ENCODE data around the gene QRICH1.

QRICH1 gene

DNA sequence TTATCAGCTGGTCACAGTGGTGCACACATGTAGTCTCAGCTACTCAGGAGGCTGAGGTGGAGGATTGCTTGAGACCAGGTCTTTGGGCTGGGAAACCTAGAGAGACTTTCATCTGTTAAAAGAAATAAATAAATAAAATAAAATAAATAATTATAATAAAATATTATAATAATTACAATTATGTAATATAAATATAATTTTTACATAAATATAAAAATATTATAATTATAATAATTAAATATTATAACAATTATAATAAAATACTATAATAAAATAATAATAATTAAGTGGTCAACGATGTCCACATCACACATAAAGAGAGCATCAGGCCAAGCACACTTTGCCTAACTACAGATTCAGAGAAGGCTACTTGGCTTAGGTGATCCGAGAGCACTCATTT lies 14.6 kb downstream of the QRICH1 start:
- Histone ChIP-seq H3K27me3 (ENCODE audit: insufficient read depth, low read length) (no peaks in the 10 kb centered on the region), H3K4me3 (ENCODE audit: low read length) (no peak overlapping the region), H3K9me3 (ENCODE audit: insufficient read depth, low read depth, low read length) (no peaks in the 10 kb centered on the region), H3K4me1 (ENCODE audit: insufficient read depth, low read length) (no peaks in the 10 kb centered on the region), H3K9ac (ENCODE audit: low read depth, low read length) (no peak overlapping the region), H3K36me3 (ENCODE audit: insufficient read depth, low read depth, low read length) (peaks cover 52% of the 10 kb centered on the region), H3K27ac (ENCODE audit: low read length) (no peak overlapping the region)

DNA sequence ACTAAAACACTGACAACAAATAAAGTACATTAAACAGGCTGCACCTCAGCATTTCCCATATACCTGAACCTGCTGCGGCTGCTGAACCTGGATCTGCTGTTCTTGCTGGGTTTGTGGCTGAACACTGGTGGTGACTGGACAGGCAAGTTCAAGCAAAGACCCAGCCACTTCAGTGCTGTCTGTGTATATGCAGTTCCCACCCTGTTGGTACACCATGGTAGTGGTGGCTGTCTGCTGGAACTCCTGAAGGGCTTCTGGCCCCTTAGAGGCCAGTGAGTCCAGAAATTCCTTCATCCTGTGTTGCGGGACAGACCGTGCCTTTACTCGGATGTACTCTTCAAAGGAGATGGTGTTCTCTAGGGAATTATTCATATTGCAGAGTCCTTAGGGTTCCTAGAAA lies 17.2 kb downstream of the QRICH1 start:
- no peaks in the 10 kb centered on the region for H3K27me3 ChIP-seq (ENCODE audit: insufficient read depth, low read length)
- no peak overlapping the region for H3K9ac ChIP-seq (ENCODE audit: low read depth, low read length)
- H3K9me3 ChIP-seq (ENCODE audit: insufficient read depth, low read depth, low read length) = no peaks in the 10 kb centered on the region
- H3K27ac ChIP-seq (ENCODE audit: low read length) = no peak overlapping the region
- peaks cover 73% of the 10 kb centered on the region for H3K36me3 ChIP-seq (ENCODE audit: insufficient read depth, low read depth, low read length)
- no peak overlapping the region for H3K4me3 ChIP-seq (ENCODE audit: low read length)
- H3K4me1 ChIP-seq (ENCODE audit: insufficient read depth, low read length) = no peaks in the 10 kb centered on the region

DNA sequence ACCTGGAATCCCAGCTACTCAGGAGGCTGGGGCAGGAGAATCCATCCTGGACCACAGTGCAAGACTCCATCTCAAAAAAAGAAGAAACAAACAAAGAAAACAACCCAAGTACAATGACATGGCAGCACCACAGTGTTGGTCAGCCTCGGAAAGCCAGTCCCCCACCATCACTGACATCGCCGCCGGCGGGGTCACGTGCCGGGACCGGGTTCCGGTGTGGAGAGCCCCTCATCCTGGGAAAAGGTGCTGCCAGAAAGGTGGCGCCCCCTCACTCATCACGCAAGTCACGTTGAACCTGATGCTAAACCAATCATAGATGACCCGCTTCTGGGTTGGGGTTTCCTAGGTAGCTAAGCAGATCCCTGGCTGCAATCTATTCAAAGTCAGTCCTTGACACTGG lies 17.8 kb downstream of the QRICH1 start:
- no peak overlapping the region for H3K9ac ChIP-seq (ENCODE audit: low read depth, low read length)
- H3K9me3 ChIP-seq (ENCODE audit: insufficient read depth, low read depth, low read length) = no peaks in the 10 kb centered on the region
- no peaks in the 10 kb centered on the region for H3K4me1 ChIP-seq (ENCODE audit: insufficient read depth, low read length)
- H3K36me3 ChIP-seq (ENCODE audit: insufficient read depth, low read depth, low read length) = peaks cover 78% of the 10 kb centered on the region
- no peak overlapping the region for H3K27ac ChIP-seq (ENCODE audit: low read length)
- H3K27me3 ChIP-seq (ENCODE audit: insufficient read depth, low read length) = no peaks in the 10 kb centered on the region
- H3K4me3 ChIP-seq (ENCODE audit: low read length) = no peak overlapping the region

DNA sequence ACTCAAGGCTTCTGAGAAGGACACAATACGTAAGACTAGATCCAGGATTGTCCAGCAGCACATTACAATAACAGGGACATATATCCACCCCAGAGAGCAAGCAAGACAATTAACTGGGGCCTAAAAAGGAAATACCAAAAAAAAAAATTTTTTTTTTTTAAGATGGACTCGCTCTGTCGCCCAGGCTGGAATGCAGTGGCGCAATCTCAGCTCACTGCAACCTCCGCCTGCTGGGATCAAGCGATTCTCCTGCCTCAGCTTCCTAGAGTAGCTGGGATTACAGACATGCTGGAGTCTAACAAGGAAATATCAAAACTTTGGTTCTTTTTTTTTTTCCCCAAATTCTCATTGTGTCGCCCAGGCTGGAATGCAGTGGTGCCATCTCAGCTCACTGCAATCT lies 35.9 kb downstream of the QRICH1 start:
- Histone ChIP-seq H3K36me3 (ENCODE audit: insufficient read depth, low read depth, low read length) (peaks cover 76% of the 10 kb centered on the region), H3K9ac (ENCODE audit: low read depth, low read length) (no peak overlapping the region), H3K27ac (ENCODE audit: low read length) (no peak overlapping the region), H3K27me3 (ENCODE audit: insufficient read depth, low read length) (no peaks in the 10 kb centered on the region), H3K4me3 (ENCODE audit: low read length) (no peak overlapping the region), H3K9me3 (ENCODE audit: insufficient read depth, low read depth, low read length) (no peaks in the 10 kb centered on the region), H3K4me1 (ENCODE audit: insufficient read depth, low read length) (no peaks in the 10 kb centered on the region)

DNA sequence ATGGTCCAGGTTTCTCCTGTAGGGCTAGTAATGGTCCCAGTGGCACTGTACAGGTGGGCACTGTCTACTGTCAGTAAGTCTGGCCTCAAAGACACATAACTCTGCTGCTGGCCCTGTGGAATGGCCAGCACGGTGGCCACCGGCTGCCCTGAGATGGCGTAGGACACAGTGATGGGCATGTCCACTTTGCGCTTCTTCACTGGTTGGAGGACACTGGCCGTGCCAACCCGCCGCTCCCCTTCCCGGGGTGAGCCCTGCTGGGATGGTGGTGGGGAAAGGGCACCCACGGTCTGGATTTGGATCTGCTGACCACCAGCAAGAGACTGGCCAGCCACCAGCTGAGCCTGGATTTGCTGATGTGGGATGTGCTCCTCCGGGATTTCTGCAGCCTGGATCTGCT lies 36.6 kb downstream of the QRICH1 start:
- Histone ChIP-seq H3K27me3 (ENCODE audit: insufficient read depth, low read length) (no peaks in the 10 kb centered on the region), H3K36me3 (ENCODE audit: insufficient read depth, low read depth, low read length) (peaks cover 77% of the 10 kb centered on the region), H3K9ac (ENCODE audit: low read depth, low read length) (no peak overlapping the region), H3K4me3 (ENCODE audit: low read length) (no peak overlapping the region), H3K4me1 (ENCODE audit: insufficient read depth, low read length) (no peaks in the 10 kb centered on the region), H3K9me3 (ENCODE audit: insufficient read depth, low read depth, low read length) (no peaks in the 10 kb centered on the region), H3K27ac (ENCODE audit: low read length) (no peak overlapping the region)

DNA sequence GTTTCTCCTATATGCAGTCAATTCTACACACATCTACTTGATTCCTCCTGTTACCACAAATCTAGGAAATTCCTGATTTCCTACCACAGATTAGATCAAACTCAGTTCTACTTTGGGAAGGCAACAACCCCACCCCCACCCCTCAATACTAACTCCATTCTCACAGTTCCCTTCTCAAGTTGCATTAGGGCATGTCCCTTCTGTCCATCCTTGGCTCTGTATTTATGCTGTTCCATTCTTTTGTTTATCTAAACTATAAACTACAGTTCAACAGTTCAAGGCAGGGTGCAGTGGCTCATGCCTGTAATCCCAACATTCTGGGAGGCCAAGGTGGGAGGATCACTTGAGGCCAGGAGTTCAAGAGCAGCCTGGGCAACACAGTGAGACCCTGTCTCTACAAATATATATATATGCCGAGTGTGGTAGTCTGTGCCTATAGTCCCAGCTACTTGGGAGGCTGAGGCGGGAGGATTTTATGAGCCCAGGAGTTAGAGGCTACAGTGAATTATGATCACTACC lies 39.5 kb downstream of the QRICH1 start:
- Histone ChIP-seq H3K27me3 (ENCODE audit: insufficient read depth, low read length) (no peaks in the 10 kb centered on the region), H3K4me3 (ENCODE audit: low read length) (no peak overlapping the region), H3K36me3 (ENCODE audit: insufficient read depth, low read depth, low read length) (peaks cover 78% of the 10 kb centered on the region), H3K27ac (ENCODE audit: low read length) (no peak overlapping the region), H3K4me1 (ENCODE audit: insufficient read depth, low read length) (no peaks in the 10 kb centered on the region), H3K9me3 (ENCODE audit: insufficient read depth, low read depth, low read length) (no peaks in the 10 kb centered on the region), H3K9ac (ENCODE audit: low read depth, low read length) (no peak overlapping the region)

DNA sequence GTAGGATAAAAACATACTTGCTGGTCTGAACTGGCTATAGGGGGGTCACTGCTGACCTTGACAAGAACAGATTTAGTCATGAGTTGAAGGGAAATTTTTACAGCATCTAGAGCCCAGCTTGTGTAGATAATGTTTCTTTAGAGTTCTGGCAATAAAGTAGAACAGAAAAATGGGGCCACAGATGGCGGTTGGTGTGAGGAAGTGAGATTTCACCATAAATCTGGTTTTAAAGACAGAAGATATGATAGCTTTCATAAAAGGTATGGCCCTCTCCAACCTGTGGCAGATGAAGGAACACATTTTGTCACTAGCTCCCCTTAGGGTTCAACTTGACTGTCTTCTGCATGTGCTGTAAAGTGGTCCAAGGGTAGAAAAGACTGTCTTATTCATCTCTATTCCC lies 40.3 kb downstream of the QRICH1 start:
- Histone ChIP-seq H3K27me3 (ENCODE audit: insufficient read depth, low read length) (no peaks in the 10 kb centered on the region), H3K4me1 (ENCODE audit: insufficient read depth, low read length) (no peaks in the 10 kb centered on the region), H3K9ac (ENCODE audit: low read depth, low read length) (no peak overlapping the region), H3K36me3 (ENCODE audit: insufficient read depth, low read depth, low read length) (peaks cover 79% of the 10 kb centered on the region), H3K9me3 (ENCODE audit: insufficient read depth, low read depth, low read length) (no peaks in the 10 kb centered on the region), H3K27ac (ENCODE audit: low read length) (no peak overlapping the region), H3K4me3 (ENCODE audit: low read length) (no peak overlapping the region)

DNA sequence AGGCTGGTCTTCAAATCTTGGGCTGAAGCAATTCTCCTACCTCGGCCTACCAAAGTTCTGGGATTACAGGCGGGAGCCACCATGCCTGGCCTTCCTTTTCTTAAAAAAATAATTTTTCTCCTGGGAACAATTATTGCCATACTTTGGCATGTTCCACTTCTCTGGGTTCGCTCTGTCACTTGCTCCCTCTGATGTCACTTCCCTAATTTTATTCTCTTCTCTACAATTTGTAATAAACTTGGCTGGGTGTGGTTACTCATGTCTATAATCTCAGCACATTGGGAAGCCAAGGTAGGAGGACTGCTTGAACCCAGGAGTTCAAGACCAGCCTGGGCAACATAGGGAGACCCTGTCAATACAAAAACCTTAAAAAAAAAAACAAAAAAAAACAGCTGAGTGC lies 58.6 kb downstream of the QRICH1 start:
- Histone ChIP-seq H3K4me1 (ENCODE audit: insufficient read depth, low read length) (no peaks in the 10 kb centered on the region), H3K9ac (ENCODE audit: low read depth, low read length) (no peak overlapping the region), H3K9me3 (ENCODE audit: insufficient read depth, low read depth, low read length) (no peaks in the 10 kb centered on the region), H3K27ac (ENCODE audit: low read length) (no peak overlapping the region), H3K36me3 (ENCODE audit: insufficient read depth, low read depth, low read length) (peaks cover 75% of the 10 kb centered on the region), H3K27me3 (ENCODE audit: insufficient read depth, low read length) (no peaks in the 10 kb centered on the region), H3K4me3 (ENCODE audit: low read length) (no peak overlapping the region)

DNA sequence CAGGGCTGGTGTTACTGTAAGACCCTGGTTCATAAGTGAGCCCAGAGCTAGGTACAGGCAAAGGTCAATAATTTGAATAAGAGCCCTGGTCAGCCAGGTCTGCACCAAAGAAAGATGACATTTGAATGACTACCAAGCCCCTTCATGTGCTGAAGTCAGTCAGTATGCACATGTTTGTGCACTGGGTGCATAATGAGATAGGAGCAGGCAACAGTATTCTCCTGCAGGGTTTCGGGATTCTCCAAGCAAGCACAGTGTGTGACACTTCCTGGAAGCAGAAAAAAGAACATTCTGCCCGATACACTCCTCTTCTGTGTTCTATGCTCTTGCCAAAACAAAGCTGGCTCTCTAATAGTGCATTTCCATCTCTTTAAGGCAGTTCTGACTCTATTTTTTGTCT lies 59.2 kb downstream of the QRICH1 start:
- H3K4me3 ChIP-seq (ENCODE audit: low read length) = no peak overlapping the region
- peaks cover 76% of the 10 kb centered on the region for H3K36me3 ChIP-seq (ENCODE audit: insufficient read depth, low read depth, low read length)
- H3K9me3 ChIP-seq (ENCODE audit: insufficient read depth, low read depth, low read length) = no peaks in the 10 kb centered on the region
- no peaks in the 10 kb centered on the region for H3K27me3 ChIP-seq (ENCODE audit: insufficient read depth, low read length)
- no peak overlapping the region for H3K27ac ChIP-seq (ENCODE audit: low read length)
- H3K9ac ChIP-seq (ENCODE audit: low read depth, low read length) = no peak overlapping the region
- H3K4me1 ChIP-seq (ENCODE audit: insufficient read depth, low read length) = no peaks in the 10 kb centered on the region

DNA sequence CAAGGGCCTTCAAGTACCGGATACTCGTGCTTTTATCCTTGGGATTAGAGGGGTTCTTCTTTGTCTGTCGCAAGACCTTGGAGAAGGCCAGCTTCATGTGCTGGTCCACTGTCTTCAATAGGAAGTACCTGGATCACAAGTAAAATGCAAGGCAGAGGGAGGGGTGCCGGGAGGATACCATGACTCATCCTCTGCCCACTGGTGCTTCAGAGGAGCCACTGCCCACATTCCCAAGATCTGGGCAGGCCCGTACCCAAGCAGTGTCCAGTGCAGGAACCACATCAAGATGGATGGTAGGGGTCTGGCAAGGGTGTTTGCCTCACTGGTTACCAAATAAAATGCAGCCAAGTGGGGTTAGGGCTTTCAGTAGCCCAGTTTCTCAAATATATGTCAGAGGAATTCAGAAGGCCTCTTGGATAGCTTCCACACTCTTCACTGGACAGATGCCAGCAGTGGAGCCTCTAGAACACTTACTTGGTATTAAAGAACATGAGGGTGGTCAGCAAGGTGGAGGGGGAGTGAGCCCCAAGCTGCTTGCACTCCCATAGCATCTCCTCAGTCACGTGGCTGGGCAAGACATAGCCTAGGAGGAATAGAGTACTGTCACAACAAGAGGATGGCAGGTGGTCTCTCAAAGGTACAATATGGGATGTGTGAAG lies 61.1 kb downstream of the QRICH1 start:
- no peaks in the 10 kb centered on the region for H3K9me3 ChIP-seq (ENCODE audit: insufficient read depth, low read depth, low read length)
- no peak overlapping the region for H3K9ac ChIP-seq (ENCODE audit: low read depth, low read length)
- no peak overlapping the region for H3K27ac ChIP-seq (ENCODE audit: low read length)
- no peak overlapping the region for H3K4me3 ChIP-seq (ENCODE audit: low read length)
- H3K27me3 ChIP-seq (ENCODE audit: insufficient read depth, low read length) = no peaks in the 10 kb centered on the region
- H3K36me3 ChIP-seq (ENCODE audit: insufficient read depth, low read depth, low read length) = peaks cover 77% of the 10 kb centered on the region
- H3K4me1 ChIP-seq (ENCODE audit: insufficient read depth, low read length) = 0 out of 2 replicates have a peak, but pooled peaks cover 5% of the 10 kb centered on the region

DNA sequence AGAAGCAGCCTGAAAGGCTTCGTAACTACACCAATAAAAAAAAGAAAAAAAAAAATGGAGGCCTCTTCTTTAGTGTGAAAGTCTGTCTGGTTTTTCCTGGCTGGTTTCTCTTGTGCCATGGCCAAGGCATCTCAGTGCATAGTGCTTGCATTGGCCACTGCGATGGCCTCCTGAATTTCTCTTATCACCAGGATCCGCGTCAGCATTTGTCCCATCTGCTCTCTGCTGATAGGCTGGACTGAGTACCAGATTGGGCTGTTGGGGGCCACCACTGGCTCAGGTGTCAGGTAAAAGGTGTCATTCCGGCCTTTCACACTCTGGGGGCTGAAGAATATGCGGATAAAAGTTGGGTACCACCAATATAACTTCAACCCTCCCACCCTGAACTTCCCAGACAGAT lies 63.5 kb downstream of the QRICH1 start:
- Histone ChIP-seq H3K4me1 (ENCODE audit: insufficient read depth, low read length) (0 out of 2 replicates have a peak, but pooled peaks cover 5% of the 10 kb centered on the region), H3K27ac (ENCODE audit: low read length) (no peak overlapping the region), H3K27me3 (ENCODE audit: insufficient read depth, low read length) (no peaks in the 10 kb centered on the region), H3K36me3 (ENCODE audit: insufficient read depth, low read depth, low read length) (peaks cover 87% of the 10 kb centered on the region), H3K9ac (ENCODE audit: low read depth, low read length) (no peak overlapping the region), H3K4me3 (ENCODE audit: low read length) (no peak overlapping the region), H3K9me3 (ENCODE audit: insufficient read depth, low read depth, low read length) (no peaks in the 10 kb centered on the region)

DNA sequence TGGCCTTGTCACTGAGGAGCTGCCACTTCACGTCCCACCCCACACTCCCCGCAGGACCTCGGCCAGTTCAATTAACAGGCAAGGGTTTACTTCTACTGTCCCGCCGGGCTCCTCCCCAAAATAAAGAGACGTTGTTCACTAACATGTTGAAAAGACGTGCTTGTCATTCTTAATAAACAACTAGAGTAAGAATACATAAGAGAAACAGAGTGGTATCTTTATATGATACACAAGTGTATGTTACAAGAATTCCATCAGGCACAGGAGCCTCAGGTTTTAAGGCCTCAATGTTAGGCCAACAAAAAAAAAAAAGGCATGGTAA lies 64.3 kb downstream of the QRICH1 start:
- Histone ChIP-seq H3K4me3 (ENCODE audit: low read length) (peak overlapping the region; percentile 17; the same call in 1 of the 2 replicates), H3K27ac (ENCODE audit: low read length) (no peak overlapping the region), H3K4me1 (ENCODE audit: insufficient read depth, low read length) (0 out of 2 replicates have a peak, but pooled peaks cover 5% of the 10 kb centered on the region), H3K36me3 (ENCODE audit: insufficient read depth, low read depth, low read length) (peaks cover 87% of the 10 kb centered on the region), H3K9me3 (ENCODE audit: insufficient read depth, low read depth, low read length) (no peaks in the 10 kb centered on the region), H3K9ac (ENCODE audit: low read depth, low read length) (peak overlapping the region; percentile 33; the same call in 1 of the 2 replicates), H3K27me3 (ENCODE audit: insufficient read depth, low read length) (no peaks in the 10 kb centered on the region)

All from iPS-20b (cell line).